ENCODE data around the gene PTGS1. TPM values are rescaled to one million over a fixed set of nuclear protein-coding genes. Genes with fewer than 3 reads are reported as not detected.

Gene PTGS1
- polyA plus RNA-seq, 1 donor from 2014 or later: 0.17 TPM

DNA sequence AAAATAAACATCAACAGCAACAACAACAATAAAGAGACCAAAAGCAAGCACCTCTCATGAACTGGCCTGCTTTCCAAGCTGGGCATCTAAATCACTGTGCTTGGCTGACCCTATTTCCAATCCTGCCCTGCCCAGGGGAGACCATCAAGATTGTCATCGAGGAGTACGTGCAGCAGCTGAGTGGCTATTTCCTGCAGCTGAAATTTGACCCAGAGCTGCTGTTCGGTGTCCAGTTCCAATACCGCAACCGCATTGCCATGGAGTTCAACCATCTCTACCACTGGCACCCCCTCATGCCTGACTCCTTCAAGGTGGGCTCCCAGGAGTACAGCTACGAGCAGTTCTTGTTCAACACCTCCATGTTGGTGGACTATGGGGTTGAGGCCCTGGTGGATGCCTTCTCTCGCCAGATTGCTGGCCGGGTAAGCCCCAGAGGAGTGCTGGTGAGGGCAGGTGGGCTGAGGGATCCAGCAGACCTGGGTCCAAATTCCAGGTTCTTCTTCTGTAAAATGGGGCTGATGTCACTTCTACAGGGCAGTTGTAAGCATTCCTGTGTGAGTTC, 15.6 kb downstream of the PTGS1 start:
- Histone ChIP-seq H3K9me2 (ENCODE audit: insufficient read depth, low read length) (no peaks in the 10 kb centered on the region), H3K9me3 (ENCODE audit: low read length) (no peaks in the 10 kb centered on the region), H2AFZ (ENCODE audit: low read depth, low read length) (no peak overlapping the region), H3K27me3 (ENCODE audit: insufficient read depth, low read depth, low read length) (no peaks in the 10 kb centered on the region), H4K20me1 (ENCODE audit: insufficient read depth) (no peaks in the 10 kb centered on the region), H3F3A (ENCODE audit: insufficient read depth, low read length, poor library complexity, severe bottlenecking) (no peaks in the 10 kb centered on the region), H3K4me2 (ENCODE audit: low read length) (no peak overlapping the region), H3K36me3 (ENCODE audit: insufficient read depth, low read length) (no peaks in the 10 kb centered on the region), H3K27ac (ENCODE audit: low read length) (no peak overlapping the region), H3K4me3 (ENCODE audit: low read length) (no peak overlapping the region), H3K79me2 (replicated peaks; ENCODE audit: insufficient read depth, low read length) (no peaks in the 10 kb centered on the region), H3K9ac (ENCODE audit: low read length) (no peak overlapping the region)
- TF ChIP-seq POLR2AphosphoS5 (IDR thresholded peaks at IDR 0.05) (no peak), SMC3 (conservative IDR thresholded peaks at IDR 0.05; ENCODE audit: poor library complexity) (no peak), EP300 (conservative IDR thresholded peaks at IDR 0.05; ENCODE audit: poor library complexity, severe bottlenecking) (no peak)
- TF ChIP-seq, protein P1, sequence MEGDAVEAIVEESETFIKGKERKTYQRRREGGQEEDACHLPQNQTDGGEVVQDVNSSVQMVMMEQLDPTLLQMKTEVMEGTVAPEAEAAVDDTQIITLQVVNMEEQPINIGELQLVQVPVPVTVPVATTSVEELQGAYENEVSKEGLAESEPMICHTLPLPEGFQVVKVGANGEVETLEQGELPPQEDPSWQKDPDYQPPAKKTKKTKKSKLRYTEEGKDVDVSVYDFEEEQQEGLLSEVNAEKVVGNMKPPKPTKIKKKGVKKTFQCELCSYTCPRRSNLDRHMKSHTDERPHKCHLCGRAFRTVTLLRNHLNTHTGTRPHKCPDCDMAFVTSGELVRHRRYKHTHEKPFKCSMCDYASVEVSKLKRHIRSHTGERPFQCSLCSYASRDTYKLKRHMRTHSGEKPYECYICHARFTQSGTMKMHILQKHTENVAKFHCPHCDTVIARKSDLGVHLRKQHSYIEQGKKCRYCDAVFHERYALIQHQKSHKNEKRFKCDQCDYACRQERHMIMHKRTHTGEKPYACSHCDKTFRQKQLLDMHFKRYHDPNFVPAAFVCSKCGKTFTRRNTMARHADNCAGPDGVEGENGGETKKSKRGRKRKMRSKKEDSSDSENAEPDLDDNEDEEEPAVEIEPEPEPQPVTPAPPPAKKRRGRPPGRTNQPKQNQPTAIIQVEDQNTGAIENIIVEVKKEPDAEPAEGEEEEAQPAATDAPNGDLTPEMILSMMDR (IDR thresholded peaks at IDR 0.05; ENCODE audit: poor library complexity, severe bottlenecking): no peak
- TF ChIP-seq, protein P2, sequence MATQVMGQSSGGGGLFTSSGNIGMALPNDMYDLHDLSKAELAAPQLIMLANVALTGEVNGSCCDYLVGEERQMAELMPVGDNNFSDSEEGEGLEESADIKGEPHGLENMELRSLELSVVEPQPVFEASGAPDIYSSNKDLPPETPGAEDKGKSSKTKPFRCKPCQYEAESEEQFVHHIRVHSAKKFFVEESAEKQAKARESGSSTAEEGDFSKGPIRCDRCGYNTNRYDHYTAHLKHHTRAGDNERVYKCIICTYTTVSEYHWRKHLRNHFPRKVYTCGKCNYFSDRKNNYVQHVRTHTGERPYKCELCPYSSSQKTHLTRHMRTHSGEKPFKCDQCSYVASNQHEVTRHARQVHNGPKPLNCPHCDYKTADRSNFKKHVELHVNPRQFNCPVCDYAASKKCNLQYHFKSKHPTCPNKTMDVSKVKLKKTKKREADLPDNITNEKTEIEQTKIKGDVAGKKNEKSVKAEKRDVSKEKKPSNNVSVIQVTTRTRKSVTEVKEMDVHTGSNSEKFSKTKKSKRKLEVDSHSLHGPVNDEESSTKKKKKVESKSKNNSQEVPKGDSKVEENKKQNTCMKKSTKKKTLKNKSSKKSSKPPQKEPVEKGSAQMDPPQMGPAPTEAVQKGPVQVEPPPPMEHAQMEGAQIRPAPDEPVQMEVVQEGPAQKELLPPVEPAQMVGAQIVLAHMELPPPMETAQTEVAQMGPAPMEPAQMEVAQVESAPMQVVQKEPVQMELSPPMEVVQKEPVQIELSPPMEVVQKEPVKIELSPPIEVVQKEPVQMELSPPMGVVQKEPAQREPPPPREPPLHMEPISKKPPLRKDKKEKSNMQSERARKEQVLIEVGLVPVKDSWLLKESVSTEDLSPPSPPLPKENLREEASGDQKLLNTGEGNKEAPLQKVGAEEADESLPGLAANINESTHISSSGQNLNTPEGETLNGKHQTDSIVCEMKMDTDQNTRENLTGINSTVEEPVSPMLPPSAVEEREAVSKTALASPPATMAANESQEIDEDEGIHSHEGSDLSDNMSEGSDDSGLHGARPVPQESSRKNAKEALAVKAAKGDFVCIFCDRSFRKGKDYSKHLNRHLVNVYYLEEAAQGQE (IDR thresholded peaks at IDR 0.05; ENCODE audit: borderline replicate concordance): no peak

DNA sequence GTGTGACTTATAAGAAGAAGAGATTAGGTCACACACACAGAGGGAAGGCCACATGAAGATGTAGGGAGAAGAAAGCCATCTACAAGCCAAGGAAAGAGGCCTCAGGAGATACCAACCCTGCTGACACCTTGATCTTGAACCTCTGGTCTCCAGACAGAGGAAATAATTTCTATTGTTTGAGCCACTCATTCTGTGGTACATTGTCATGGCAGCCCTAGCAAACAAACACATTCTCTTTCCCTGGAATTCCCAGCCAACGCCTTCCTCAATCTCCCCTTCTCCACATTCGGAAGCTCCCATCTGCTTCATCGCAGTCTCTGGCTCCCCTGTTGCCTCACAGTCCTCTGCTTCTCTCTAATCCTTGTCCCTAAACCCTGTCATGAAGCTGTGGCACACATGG, 16.7 kb downstream of the PTGS1 start:
- Histone ChIP-seq H3K9me2 (ENCODE audit: insufficient read depth, low read length) (no peaks in the 10 kb centered on the region), H3K27me3 (ENCODE audit: insufficient read depth, low read depth, low read length) (no peaks in the 10 kb centered on the region), H4K20me1 (ENCODE audit: insufficient read depth) (no peaks in the 10 kb centered on the region), H3K9me3 (ENCODE audit: low read length) (no peaks in the 10 kb centered on the region), H3F3A (ENCODE audit: insufficient read depth, low read length, poor library complexity, severe bottlenecking) (no peaks in the 10 kb centered on the region), H3K9ac (ENCODE audit: low read length) (no peak overlapping the region), H3K36me3 (ENCODE audit: insufficient read depth, low read length) (no peaks in the 10 kb centered on the region), H3K27ac (ENCODE audit: low read length) (no peak overlapping the region), H2AFZ (ENCODE audit: low read depth, low read length) (no peak overlapping the region), H3K4me2 (ENCODE audit: low read length) (no peak overlapping the region), H3K4me3 (ENCODE audit: low read length) (no peak overlapping the region), H3K79me2 (replicated peaks; ENCODE audit: insufficient read depth, low read length) (no peaks in the 10 kb centered on the region)
- TF ChIP-seq POLR2AphosphoS5 (IDR thresholded peaks at IDR 0.05) (no peak), EZH2 (IDR thresholded peaks at IDR 0.05; ENCODE audit: borderline replicate concordance, insufficient read depth, low read length, poor library complexity, severe bottlenecking) (no peak), TAF1 (IDR thresholded peaks at IDR 0.05; ENCODE audit: low read depth) (no peak), EP300 (conservative IDR thresholded peaks at IDR 0.05; ENCODE audit: poor library complexity, severe bottlenecking) (no peak), MXI1 (conservative IDR thresholded peaks at IDR 0.05; ENCODE audit: poor library complexity, severe bottlenecking) (no peak), RAD21 (conservative IDR thresholded peaks at IDR 0.05) (no peak), SMC3 (conservative IDR thresholded peaks at IDR 0.05; ENCODE audit: poor library complexity) (no peak)
- TF ChIP-seq, protein P1 (IDR thresholded peaks at IDR 0.05; ENCODE audit: poor library complexity, severe bottlenecking): no peak
